CD4-positive, alpha-beta T cell treated with Interferon alpha-2 for 1 hour (primary cell): ENCODE results near the gene ZNF800.
"Not testable (repeated sequence)": the region's sequence is repeated elsewhere in the genome, so short reads cannot be mapped to it uniquely, and the experiment has no call there.

Source experiments
- DNase-seq, 2 donors: peaks; one replicate each; pipeline ENCODE4 v3.0.0-alpha.2; 2020 to 2022

ZNF800 gene, protein sequence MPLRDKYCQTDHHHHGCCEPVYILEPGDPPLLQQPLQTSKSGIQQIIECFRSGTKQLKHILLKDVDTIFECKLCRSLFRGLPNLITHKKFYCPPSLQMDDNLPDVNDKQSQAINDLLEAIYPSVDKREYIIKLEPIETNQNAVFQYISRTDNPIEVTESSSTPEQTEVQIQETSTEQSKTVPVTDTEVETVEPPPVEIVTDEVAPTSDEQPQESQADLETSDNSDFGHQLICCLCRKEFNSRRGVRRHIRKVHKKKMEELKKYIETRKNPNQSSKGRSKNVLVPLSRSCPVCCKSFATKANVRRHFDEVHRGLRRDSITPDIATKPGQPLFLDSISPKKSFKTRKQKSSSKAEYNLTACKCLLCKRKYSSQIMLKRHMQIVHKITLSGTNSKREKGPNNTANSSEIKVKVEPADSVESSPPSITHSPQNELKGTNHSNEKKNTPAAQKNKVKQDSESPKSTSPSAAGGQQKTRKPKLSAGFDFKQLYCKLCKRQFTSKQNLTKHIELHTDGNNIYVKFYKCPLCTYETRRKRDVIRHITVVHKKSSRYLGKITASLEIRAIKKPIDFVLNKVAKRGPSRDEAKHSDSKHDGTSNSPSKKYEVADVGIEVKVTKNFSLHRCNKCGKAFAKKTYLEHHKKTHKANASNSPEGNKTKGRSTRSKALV

DNA sequence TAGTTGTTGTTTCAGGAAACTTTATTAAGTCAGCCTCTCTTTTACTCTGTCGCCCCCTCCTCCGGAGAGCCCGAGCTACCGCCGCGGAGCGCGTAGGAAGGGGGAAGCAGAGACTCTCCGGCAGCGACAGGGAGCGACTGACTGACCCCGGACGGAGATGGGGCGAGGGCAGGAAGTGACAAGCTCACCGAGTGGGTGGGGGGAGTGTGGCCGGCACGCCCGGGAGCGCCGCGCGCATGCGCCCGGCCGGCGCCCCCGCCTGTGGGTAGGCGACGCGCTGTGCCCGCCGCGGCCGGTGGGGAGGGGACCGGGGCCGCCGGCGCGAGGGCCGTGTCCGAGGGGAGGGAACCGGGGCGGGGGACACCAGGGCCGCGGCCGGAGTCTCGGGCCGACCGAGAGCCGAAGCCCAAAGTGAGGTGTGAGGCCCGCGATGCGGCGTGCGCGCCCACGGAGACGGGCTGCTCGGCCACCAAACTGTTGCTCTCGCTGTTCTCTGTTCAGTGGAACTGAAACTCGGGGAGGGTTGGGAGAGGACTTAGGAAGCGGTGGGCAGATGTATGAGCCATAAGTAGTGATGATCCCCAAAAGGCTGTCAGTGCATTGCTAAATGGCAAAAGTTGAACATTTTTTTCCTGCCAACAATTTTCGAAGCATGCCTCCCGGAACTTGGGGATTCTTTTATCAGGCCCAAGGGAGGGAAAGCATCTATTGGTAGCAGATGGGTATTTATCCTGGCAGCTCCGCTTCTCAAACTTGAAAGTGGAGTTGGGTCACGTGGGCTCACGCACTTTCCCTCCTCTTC lies at the start of gene ZNF800:
Gene ZNF800 (minus strand): TSS at position 143 of the 802 bp plus-strand sequence. CDS start 1,151 bp downstream, outside the sequence.
- peak; percentile 91 to 92 for DNase-seq

DNA sequence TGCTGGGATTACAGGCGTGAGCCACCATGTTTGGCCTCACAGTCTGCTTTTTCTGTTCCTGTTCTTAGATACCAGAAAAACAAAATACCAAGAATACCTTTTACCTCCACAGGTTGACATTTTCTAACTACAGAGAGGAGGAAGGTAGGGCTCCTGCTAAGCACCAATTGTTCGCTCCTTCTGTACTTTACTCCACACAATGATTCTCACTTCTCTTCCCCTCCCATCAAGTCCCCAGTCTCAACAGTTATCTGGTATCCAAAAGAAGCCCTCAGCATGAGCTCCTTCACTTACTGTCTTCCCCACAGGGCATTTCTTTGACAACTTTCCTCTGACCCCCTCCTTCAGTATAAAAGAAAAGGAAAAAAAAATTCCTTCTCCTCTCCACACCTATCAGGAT lies 47.7 kb upstream of the ZNF800 start:
- no peak for DNase-seq

DNA sequence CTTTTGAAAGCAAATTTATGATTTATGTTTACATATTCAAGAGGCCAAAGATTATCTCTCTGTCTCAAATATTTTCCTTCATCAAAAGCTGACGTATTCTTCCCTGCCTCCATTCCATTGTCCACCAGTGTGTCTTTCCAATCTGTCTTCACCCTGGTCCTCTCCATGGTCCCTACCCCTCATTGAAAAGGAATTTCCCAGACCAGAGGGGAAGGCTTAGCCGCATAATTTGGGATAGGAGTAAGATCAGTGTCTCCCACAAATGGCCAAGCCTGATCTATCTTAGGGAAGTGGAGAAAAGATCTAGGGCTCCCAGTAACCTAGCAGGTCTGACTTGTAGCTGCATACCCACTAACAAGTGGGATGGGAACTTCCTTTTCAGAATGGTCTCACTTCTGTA lies 46.3 kb upstream of the ZNF800 start:
- no peak for DNase-seq

DNA sequence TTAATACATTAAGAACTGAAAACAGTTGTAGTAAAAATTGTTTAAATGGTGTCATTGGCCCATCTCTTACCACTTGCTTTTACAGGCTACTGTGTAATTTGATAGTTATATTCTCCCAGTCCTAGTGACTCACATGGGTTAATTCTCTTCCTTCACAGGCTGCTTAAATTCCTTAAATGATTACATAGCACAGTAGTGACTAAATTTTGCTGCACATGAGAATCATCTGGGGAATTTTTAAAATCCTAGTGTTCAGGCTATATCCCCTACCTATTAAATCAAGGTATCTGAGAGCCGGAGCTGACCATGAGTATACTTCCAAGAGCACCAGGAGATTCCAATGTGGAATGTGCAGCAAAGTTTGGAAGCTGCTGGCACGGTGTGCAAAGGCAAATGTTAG lies 45.3 kb upstream of the ZNF800 start:
- DNase-seq: no peak

DNA sequence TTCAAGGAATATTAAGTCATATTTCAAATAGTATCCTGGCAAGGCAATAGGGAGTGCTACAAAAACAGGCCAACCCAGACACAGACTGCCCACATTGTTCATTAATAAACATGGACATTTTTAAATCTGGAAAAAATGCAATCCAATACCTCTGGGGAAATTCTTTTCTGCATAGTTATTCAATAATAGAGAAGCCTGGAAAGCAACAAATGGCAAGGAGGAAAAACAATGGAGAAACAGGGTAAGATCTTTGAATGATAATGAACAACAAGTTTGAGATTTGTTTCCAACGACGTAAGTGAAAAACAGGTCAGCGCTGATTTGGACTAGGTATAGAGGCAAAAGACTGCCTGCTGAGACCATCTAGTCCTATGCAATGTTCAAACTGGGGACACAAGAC lies 44.7 kb upstream of the ZNF800 start:
- DNase-seq: no peak

DNA sequence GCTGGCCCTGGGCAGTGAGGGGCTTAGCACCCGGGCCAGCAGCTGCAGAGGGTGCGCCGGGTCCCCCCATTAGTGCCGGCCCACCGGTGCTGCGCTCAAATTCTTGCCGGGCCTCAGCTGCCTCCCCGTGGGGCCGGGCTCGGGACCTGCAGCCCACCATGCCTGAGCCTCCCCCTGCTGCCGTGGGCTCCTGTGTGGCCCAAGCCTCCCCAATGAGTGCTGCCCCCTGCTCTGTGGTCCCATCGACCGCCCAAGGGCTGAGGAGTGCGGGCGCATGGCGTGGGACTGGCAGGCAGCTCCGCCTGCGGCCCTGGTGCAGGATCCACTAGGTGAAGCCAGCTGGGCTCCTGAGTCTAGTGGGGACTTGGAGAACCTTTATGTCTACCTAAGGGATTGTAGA lies 36.8 kb upstream of the ZNF800 start:
- DNase-seq: not testable (repeated sequence)

DNA sequence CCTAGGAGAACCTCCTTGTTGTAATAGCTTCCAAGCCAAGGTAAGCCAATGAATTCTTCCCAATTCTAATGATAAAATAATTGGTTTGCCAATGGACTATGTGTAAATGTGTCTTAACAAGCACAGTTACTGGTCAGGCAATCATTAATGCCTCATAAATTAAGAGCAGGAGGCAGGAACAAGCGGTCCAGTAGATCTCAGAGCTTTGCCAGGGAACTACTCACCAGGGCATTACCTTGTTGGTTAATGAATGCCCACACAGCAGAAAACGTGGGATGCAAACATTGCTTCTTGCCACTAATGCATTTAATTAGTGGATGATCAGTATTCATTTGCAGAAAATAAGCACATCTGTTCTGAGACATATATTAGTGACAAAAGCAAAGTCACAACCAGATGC lies 26.7 kb upstream of the ZNF800 start:
- DNase-seq: no peak

DNA sequence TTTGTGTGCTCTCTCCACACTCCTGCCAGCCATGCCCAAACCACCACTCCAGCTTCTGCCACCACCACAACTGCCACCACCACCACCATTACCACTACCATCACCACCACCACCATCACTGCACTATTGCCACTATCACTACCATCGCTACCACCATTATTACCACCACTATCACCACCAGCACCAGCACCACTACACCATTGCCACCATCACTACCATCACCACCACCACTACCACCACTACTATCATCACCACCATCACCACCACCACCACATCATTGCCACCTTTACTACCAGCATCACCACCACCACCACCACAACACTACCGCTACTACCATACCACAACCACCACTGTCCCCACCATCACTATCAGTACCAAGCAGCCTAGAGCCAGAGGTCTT lies 26.0 kb upstream of the ZNF800 start:
- no peak for DNase-seq

DNA sequence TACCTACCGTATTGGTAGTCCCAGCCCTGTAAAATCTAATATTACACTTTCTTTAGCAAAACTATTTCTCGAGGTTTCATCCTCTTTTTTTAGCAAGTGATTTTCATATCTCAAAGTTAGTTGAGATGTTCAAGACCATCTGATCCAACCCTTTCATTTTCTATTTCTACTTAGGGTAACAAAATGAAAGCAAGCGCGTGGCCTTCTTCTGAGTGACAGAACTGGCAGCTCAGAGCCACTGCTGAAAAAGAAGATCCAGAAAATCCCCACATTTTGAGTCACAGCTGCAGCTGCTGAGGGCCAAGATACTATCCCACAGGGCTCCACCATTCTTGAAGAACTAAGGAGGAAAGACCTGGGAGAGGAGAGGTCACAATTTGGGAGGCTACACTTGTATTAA lies 24.8 kb upstream of the ZNF800 start:
- no peak for DNase-seq

DNA sequence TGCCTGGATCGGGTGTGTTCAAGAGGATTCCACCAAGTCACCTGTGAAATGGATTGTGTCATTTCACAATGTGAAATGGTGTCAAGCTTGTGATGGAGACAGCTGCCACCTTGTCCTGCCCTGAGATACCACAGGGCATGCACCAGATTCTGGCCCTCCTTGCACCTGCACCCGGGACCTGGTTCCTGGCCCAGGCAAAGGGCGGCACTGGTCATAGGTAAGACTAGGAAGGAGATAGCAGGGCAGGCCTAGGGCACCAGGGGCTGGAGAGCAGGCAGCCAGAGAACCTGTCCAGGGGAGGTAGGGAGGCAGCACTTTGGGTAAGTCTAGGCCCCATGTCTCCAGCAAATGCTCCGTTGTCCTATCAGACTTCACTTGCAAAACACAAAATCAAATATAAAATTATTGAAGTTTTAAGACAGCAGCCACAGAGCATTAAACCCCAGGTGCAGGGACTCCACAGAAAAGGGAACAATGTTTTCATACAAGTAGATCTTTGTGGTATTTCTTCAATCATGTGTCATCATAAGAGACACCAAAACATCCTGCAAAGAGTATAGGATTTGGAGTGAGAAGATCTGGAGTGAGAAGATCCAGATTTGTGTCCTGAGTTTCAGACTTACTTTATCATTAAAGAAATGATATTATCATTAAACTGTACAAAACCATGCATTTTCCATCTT lies 22.7 kb upstream of the ZNF800 start:
- DNase-seq: no peak

DNA sequence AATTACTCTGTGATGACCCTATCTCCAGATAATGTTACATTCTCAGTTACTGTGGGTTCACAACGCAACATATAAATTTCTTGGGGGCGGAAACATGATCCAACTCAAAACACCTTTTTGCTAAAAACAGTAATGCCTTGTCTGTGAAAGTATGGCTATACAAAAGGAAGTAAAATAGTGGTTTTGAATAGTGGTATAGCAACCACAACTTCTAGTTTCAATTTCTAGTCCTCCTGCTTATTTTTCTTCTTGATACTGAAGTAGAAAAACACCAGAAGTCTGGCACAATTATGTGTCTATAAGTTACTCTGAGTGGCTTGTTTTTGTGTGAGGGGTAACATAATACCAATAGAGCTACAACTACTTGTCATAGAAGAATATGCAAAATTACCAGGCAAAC lies 21.5 kb upstream of the ZNF800 start:
- peak in 1 of 2 donors; percentile 55 for DNase-seq

DNA sequence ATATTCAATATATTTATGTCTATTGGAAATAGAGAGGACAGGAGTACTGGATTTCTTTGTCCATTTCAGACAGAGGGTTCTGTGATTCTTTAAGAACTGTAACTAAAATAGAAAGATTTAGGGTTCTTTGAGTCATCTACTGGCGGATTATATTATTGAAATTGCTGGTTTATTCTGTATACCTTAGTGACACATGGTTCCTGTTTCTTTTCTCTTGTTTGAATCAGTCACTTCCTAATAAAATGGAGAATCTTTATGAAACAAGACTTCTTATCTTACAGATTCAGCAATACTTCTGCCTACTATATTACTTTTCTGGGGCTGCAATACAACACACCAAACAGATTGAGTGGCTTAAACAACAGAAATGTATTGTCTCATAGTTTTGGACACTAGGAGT lies 20.8 kb upstream of the ZNF800 start:
- no peak for DNase-seq

DNA sequence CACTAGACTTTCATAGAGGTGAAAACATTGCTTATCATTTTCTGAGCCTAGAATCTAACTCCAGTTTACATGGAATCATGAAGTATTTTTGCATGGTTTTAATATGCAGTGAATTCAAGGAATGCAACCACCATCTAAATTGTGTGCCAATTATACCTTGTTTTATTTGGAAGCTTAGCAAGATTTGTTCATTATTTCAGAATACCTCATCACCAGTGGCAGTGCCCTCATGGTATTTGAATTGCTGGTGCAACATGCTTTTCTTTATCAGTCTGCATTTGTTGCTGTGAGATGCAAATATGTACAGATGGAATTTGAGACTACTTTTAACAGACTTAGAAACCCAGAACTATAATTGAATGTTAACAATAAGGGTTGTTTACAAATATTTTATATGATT lies 18.7 kb upstream of the ZNF800 start:
- no peak for DNase-seq

DNA sequence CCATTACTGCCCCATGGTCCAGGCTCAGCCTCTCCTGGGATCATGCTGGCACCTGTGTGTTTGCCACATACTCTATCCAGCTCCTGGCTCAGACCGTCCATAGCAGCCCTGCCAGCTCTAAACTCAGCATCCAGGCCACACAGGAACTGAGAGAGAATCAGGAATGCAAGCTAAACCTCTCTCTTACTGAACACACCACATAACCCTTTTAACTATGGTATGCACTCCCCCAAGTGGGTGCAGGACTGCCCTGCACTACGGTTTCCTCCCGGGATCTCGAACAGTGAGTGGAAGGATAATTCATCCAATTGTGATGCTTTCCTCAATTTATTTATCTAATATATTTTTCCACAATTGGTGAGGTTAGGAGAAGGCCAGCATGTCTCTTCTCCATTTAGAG lies 17.1 kb upstream of the ZNF800 start:
- DNase-seq: no peak

DNA sequence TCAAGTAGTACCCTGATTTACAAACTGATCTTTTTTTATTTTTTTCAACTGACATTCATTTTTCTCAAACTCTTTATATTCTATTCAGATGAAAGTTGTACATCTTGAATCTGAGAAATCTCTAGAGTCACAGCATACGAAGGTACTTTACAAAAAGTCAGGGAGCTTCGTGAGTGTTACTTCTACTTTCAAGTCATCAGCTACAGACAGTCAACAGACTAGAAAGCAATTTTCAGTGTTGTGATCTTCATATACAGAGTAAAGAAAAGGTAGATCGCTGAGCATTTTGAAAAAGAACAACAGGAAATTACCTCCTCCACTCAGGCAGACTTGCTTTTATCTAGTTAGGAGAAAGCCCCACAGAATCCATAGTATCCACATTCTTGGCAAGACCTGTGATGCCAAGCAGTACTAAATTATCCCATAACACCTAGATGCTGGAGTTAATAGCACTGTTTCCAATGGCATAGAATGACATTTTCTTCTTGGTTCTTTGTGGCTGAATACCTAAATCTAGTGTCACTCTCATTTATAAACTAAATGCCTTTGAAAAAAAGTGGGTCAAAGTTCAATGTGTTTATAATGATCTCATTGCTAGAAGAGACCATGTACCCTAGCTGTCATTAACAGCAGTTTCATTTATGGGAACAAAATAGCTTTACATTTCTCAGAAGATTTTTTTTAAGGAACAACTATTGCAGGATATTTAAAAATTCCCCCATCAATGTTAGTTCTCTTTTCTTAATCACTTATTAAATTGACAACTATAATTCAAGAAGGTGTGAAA lies 12.0 kb upstream of the ZNF800 start:
- DNase-seq: no peak

DNA sequence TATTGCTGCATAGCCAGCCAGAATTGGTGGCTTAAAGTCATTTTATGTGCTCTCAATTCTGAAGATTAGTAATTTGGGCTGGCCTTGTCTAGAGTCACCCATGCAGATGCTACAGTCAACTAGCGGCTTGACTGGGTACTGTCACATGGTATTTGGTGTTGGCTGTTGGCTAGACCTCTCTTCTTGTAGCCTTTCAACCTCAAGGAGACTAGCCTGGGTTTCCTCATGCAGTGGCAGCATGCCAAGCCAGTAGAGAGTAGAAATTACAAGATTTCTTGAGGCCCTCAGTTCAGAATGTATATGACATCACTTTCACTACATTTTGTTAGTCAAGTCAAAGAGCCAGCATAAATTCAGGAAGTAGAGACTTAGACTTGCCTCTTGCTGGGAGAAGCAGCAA lies 3.7 kb upstream of the ZNF800 start:
- peak; percentile 30 to 52 for DNase-seq

DNA sequence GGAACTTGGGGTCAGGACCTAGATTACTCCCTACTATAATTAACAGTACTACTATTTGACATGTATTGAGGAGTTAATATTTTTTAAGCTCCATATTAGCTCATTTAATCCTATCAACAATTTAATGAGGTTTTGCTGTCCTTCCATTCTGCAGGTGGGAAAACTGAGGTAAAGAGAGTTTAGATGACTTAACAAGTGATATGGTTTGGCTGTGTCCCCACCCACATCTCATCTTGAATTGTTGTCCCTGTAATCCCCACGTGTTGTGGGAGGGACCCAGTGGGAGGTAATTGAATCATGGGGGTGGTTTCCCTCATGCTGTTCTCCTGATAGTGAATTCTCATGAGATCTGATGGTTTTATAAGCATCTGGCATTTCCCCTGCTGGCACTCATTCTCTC lies 2.6 kb upstream of the ZNF800 start:
- not testable (repeated sequence) for DNase-seq

DNA sequence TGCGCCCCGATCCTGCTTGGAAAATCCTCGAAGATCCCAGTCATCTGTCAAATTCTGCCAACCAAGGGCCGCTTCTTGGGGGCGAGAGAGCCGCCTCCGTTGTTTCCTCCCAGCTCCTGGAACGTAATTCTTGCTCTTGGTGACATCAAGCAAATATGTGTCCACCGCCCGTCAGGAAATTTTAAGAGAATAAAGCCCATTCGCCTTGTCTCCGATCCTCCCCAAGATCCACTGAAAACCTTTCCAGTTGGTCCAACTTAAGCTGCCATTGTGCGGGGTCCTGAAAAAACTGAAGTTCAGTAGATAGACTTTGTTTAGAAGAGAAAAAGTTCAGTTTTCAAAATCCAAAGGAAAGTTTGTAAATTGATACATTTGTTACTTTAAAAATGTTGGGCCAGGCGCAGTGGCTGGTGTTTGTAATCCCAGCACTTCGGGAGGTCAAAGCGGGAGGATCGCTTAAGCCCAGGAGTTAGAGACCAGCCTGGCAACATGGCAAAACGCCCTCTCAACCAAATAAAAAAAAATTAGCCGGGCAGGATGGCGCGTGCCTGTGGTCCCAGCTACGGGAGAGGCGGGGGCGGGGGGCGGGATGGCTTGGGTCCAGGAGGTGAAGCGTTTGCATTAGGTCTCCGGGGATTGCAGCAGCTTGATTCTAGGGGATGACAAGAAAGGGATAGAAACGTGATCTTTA lies 1.0 kb upstream of the ZNF800 start:
- DNase-seq: no peak

DNA sequence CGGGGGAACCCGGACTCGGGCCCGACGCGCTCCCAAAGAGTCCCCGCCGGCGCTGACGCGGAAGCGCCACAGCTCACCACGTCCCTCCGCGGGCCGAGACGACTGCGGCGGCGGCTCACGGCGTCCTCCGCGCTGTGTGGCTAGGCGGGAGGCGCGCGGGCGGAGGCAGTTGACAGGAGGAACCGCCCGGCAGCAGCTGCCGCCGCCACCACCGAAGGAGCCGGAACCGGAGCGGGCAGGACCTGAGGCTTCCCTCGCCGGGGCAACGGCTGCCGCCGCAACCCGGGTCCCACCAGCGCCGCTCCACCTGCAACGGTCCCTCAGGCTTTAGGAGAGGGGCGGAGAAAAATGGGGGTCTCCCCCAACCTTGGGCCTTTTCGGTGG lies 334 bp downstream of the ZNF800 start:
- peak; percentile 70 to 76 for DNase-seq

DNA sequence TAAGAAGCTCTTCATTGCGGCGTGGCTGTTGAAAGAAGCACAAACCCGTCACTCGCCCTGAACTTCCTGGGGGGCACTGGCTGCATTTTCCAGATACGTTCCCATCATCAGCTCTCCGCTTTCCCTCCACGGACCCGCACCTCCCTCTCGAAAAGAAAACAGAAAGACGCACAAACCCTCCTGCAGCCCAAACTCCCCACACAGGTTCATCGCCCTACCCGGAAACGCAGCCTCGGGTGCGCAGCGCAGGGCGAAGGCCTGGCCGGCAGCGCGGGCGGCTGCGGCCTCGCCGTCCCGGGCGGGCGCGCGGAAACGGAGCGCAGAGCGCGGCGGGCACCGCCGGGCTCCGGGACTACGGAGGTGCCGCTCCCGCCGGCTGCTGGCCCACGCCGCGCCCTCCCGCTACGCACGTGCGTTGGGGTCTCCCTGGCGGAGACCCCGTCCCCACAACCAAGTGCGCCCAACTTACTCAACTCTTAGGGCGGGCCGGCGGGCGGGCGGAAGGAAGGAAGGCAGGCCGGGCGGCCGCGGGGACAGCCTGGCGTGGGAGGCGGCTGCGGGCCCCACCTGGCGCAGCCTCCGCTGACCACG lies 822 bp downstream of the ZNF800 start:
- DNase-seq: peak; percentile 37 to 68
